ENCODE results near the gene PSMD3. TPM values are rescaled to one million over a fixed set of nuclear protein-coding genes. Genes with fewer than 3 reads are reported as not detected.

Gene PSMD3
- total RNA-seq, 1 experiment from 2014 or later: 174 TPM

- no peaks in the 10 kb centered on the region for H3K79me1 ChIP-seq (ENCODE audit: insufficient read depth, low read depth, low read length, poor library complexity, severe bottlenecking)
- no peaks in the 10 kb centered on the region for H3K9me3 ChIP-seq (ENCODE audit: control insufficient read depth, low read depth, low read length)
- no peaks in the 10 kb centered on the region for H3K23me2 ChIP-seq (ENCODE audit: insufficient read length, low read depth, low read length, poor library complexity, severe bottlenecking)
- H2BK5ac ChIP-seq (ENCODE audit: insufficient read length, low read length): no peak overlapping the region
- H3K23ac ChIP-seq (ENCODE audit: insufficient read length, low read depth, low read length): no peak overlapping the region
- Mint-ChIP-seq H3K27ac (no peak overlapping the region), H3K4me1 (peaks cover 0 to 16% of the 10 kb centered on the region in 2 experiments; a peak in 2 of 4 replicates), H3K9me3 (no peaks in the 10 kb centered on the region), H3K36me3 (ENCODE audit: insufficient read depth in 1 of 3, low read depth in 3 of 3) (no peaks in the 10 kb centered on the region), H3K27me3 (ENCODE audit: low read depth) (peaks cover 9% of the 10 kb centered on the region), H3K4me3 (no peak overlapping the region)
- no CpG with 5 or more reads among the region's 6 CpGs for WGBS (ENCODE audit: extremely low coverage, insufficient read length, low lambda C conversion rate)
- H3K14ac ChIP-seq (ENCODE audit: insufficient read depth, low read length): no peak overlapping the region
- no peak overlapping the region for H2AFZ ChIP-seq (ENCODE audit: low read length)
- H2BK120ac ChIP-seq (ENCODE audit: low read depth, low read length, poor library complexity, severe bottlenecking): no peak overlapping the region
- DNase-seq: no peak
- no peaks in the 10 kb centered on the region for H4K20me1 ChIP-seq (ENCODE audit: control insufficient read depth, insufficient read depth, insufficient read length)
- H3K27me3 ChIP-seq (ENCODE audit: insufficient read depth, low read length): no peaks in the 10 kb centered on the region
- H4K91ac ChIP-seq (ENCODE audit: insufficient read length, low read depth, low read length): no peak overlapping the region
- H2BK12ac ChIP-seq (ENCODE audit: insufficient read length, low read depth, low read length): no peak overlapping the region
- no peak overlapping the region for H2AK5ac ChIP-seq (ENCODE audit: insufficient read length, low read length)
- no peak overlapping the region for H2BK20ac ChIP-seq (ENCODE audit: low read depth, low read length, poor library complexity, severe bottlenecking)
- no peak overlapping the region for H3K4me2 ChIP-seq (ENCODE audit: insufficient read depth, insufficient read length, low read length)
- H3K9ac ChIP-seq (ENCODE audit: extremely low read depth, insufficient read length, low read length): no peak overlapping the region
- H3K79me2 ChIP-seq (ENCODE audit: insufficient read depth, low read length): no peaks in the 10 kb centered on the region
- no peak overlapping the region for H3K18ac ChIP-seq (ENCODE audit: insufficient read length, low read depth, low read length)
- no peak overlapping the region for H4K8ac ChIP-seq (replicated peaks; ENCODE audit: insufficient read length, low read depth, low read length)
- no peak overlapping the region for H3T11ph ChIP-seq (ENCODE audit: low read length)
- no peak overlapping the region for H2BK15ac ChIP-seq (ENCODE audit: low read depth, low read length)
- peak; percentile 40; the same call in 2 of the 3 replicates for TF ChIP-seq CTCF (conservative IDR thresholded peaks at IDR 0.05)
- H3K4ac ChIP-seq (ENCODE audit: low read depth, low read length): no peak overlapping the region
- H3K56ac ChIP-seq (ENCODE audit: insufficient read length, low read depth, low read length): no peak overlapping the region
- H3K27ac ChIP-seq (ENCODE audit: insufficient read length, low read depth, low read length): no peak overlapping the region
- no peak overlapping the region for H4K5ac ChIP-seq (ENCODE audit: insufficient read length, low read depth, low read length)
- H3K4me1 ChIP-seq (ENCODE audit: insufficient read depth, low read length): no peaks in the 10 kb centered on the region; the same call in 1 of the 2 replicates
Measured at GRCh38 chr17:39939588-39940419, 40.8 kb upstream of the PSMD3 start.
